ENCODE results near the gene L3MBTL4. TPM values are rescaled to one million over a fixed set of nuclear protein-coding genes. Genes with fewer than 3 reads are reported as not detected.

The L3MBTL4 gene
- total RNA-seq, 1 experiment from 2014 or later = not detected

DNA sequence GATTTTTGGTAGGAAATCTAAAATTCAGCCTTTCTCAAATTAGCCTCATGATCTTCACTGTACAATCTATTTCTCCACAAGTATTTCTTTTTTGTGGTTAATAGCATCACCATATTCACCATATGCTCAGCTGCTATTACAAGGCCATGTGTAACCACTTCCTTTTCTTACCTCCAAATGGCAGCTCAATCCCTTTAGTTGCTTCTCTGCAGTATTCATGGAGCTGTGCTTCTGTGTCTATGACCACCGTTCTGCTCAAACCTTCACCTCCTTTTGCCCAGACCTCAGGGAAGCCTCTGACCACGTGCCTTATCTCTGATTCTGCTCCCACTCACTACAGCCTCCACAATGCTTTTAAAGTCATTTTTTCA lies 392.7 kb downstream of the L3MBTL4 start:
- Histone ChIP-seq H3K4me3 (replicated peaks in 1 of 2; ENCODE audit: low read depth in 1 of 2, low read length in 2 of 2) (no peak overlapping the region), H2AFZ (ENCODE audit: low read depth, low read length, poor library complexity, severe bottlenecking) (no peak overlapping the region), H3K9me3 (ENCODE audit: control insufficient read depth in 1 of 2, insufficient read depth in 1 of 2, low read depth in 1 of 2, low read length in 2 of 2) (peaks cover 9 to 27% of the 10 kb centered on the region in 2 experiments; a peak in 2 of 4 replicates), H4K20me1 (ENCODE audit: insufficient read depth) (no peaks in the 10 kb centered on the region), H3K79me2 (ENCODE audit: insufficient read depth, low read length) (no peaks in the 10 kb centered on the region), H3K36me3 (ENCODE audit: control insufficient read depth in 1 of 2, insufficient read depth in 2 of 2, low read length in 2 of 2) (no peaks in the 10 kb centered on the region), H3K9ac (ENCODE audit: low read length) (no peak overlapping the region), H3K4me2 (ENCODE audit: low read length) (no peak overlapping the region), H3K4me1 (ENCODE audit: control insufficient read depth in 1 of 2, insufficient read depth in 2 of 2, low read length in 2 of 2) (no peaks in the 10 kb centered on the region), H3K27ac (ENCODE audit: low read depth, low read length) (no peak overlapping the region), H3K9me2 (ENCODE audit: insufficient read depth) (no peaks in the 10 kb centered on the region), H3K27me3 (ENCODE audit: insufficient read depth, low read length) (no peaks in the 10 kb centered on the region)
- intact Hi-C loops (cut with micrococcal nuclease) = no loop called here
- DNase-seq (ENCODE audit: low read depth, low spot score) = no peak
- ChIA-PET CTCF (no interaction called here), POLR2A (no interaction called here), RAD21 (ENCODE audit: low non-redundant PET in 1 of 2, low total read pairs in 2 of 2, uncharacterized antibody in 2 of 2, unreplicated experiment in 2 of 2) (no interaction called here)
- no TSS peak for BruUV-seq (replicated peaks)
- no peak for ATAC-seq
- TF ChIP-seq, protein P1, sequence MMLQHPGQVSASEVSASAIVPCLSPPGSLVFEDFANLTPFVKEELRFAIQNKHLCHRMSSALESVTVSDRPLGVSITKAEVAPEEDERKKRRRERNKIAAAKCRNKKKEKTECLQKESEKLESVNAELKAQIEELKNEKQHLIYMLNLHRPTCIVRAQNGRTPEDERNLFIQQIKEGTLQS (IDR thresholded peaks at IDR 0.05) = no peak
- TF ChIP-seq POLR2A (IDR thresholded peaks at IDR 0.05; ENCODE audit: borderline replicate concordance, extremely low read depth, insufficient read depth, insufficient read length) (no peak), EZH2phosphoT487 (IDR thresholded peaks at IDR 0.05; ENCODE audit: borderline replicate concordance) (no peak), SIN3A (IDR thresholded peaks at IDR 0.05; ENCODE audit: low read depth) (no peak), EZH2 (IDR thresholded peaks at IDR 0.05) (no peak), ELF1 (IDR thresholded peaks at IDR 0.05; ENCODE audit: borderline replicate concordance, low read depth) (no peak), CEBPB (IDR thresholded peaks at IDR 0.05; ENCODE audit: low read depth) (no peak), POLR2AphosphoS5 (IDR thresholded peaks at IDR 0.05; ENCODE audit: low read depth, low read length) (no peak), EGR1 (IDR thresholded peaks at IDR 0.05; ENCODE audit: low read depth) (no peak)
- TF ChIP-seq, protein P2, sequence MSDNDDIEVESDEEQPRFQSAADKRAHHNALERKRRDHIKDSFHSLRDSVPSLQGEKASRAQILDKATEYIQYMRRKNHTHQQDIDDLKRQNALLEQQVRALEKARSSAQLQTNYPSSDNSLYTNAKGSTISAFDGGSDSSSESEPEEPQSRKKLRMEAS (IDR thresholded peaks at IDR 0.05) = no peak
- TF ChIP-seq, protein P3, sequence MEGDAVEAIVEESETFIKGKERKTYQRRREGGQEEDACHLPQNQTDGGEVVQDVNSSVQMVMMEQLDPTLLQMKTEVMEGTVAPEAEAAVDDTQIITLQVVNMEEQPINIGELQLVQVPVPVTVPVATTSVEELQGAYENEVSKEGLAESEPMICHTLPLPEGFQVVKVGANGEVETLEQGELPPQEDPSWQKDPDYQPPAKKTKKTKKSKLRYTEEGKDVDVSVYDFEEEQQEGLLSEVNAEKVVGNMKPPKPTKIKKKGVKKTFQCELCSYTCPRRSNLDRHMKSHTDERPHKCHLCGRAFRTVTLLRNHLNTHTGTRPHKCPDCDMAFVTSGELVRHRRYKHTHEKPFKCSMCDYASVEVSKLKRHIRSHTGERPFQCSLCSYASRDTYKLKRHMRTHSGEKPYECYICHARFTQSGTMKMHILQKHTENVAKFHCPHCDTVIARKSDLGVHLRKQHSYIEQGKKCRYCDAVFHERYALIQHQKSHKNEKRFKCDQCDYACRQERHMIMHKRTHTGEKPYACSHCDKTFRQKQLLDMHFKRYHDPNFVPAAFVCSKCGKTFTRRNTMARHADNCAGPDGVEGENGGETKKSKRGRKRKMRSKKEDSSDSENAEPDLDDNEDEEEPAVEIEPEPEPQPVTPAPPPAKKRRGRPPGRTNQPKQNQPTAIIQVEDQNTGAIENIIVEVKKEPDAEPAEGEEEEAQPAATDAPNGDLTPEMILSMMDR (IDR thresholded peaks at IDR 0.05 in 2 of 3, conservative IDR thresholded peaks at IDR 0.05 in 1 of 3; ENCODE audit: borderline replicate concordance in 1 of 3, insufficient read depth in 1 of 3, low read depth in 2 of 3, low read length in 2 of 3) = no peak
